Pancreas (tissue), 10 donors: ENCODE results near the gene VGF. TPM values are rescaled to one million over a fixed set of nuclear protein-coding genes. Genes with fewer than 3 reads are reported as not detected.

Experiments
- ATAC-seq, 4 donors: fragments of 200-7000 bp; cut with Tn5 transposase; one replicate each; pipeline versions ENCODE4 v1.8.0 to v1.9.1; 2020; ENCODE audit warnings: mild to moderate bottlenecking in 4 of 4, moderate library complexity in 4 of 4
- DNase-seq, 6 donors: peaks; one replicate each; pipeline ENCODE4 v3.0.0-alpha.2; 2020
- FAIRE-seq: peaks from 2 replicates; lab custom pipeline; 2012; peaks lifted over from hg19 to GRCh38; lab: Jason Lieb, UNC
- H3K27ac ChIP-seq, 4 donors: fragments of 200-600 bp; sonication (generic); 1 replicate in 3 of 4; 2 replicates in 1 of 4; pipeline versions ENCODE4 v1.5.0 to v1.8.0; 2020
- H3K27me3 ChIP-seq, 4 donors: fragments of 200-600 bp; one replicate each; pipeline ENCODE4 v1.8.0; 2021
- H3K36me3 ChIP-seq, 3 donors: fragments of 200-600 bp; sonication (generic) in 1 of 3; one replicate each; pipeline versions ENCODE4 v1.5.0 to v1.8.0; 2020 to 2021
- H3K4me1 ChIP-seq, 3 donors: fragments of 200-600 bp; one replicate each; pipeline ENCODE4 v1.8.0; 2021
- H3K4me3 ChIP-seq, 4 donors: fragments of 200-600 bp; sonication (generic) in 2 of 4; one replicate each; pipeline versions ENCODE4 v1.5.0 to v1.8.0; 2020 to 2021
- H3K9me3 ChIP-seq, 4 donors: fragments of 200-600 bp; one replicate each; pipeline ENCODE4 v1.8.0; 2021
- WGBS, 2 donors: extraction: QIAGEN DNeasy Blood & Tissue Kit; methylation state at CpG; one replicate each; pipeline ENCODE4 v1.1.7; 2013; 5-methylcytosine and 5-hydroxymethylcytosine counted together
- intact Hi-C, 3 donors: fragments of 100-400 bp; cut with DNase I; formaldehyde crosslinking; loops; one replicate each; pipeline versions ENCODE4 v1.11.1 to v1.14.2; 2022
- polyA plus RNA-seq, 2 donors: library from polyadenylated mRNA; stranded (reverse); fragments of 200-250 nt; gene quantifications; one replicate each; pipeline ENCODE4 v1.2.3, GENCODE V29; 2013
- total RNA-seq, 6 donors: library from RNA; stranded (reverse); fragmentation: NEBNext Ultra II Directional in 4 of 6; extraction: Animal tissue kit (Norgen Biotek cat#: 25700) in 4 of 6; gene quantifications; one replicate each; pipeline versions ENCODE4 v1.2.1 to v1.2.4, GENCODE V29; 2021 to 2023
- TF ChIP-seq, protein P1 (sequence below), 4 donors: fragments of 200-600 bp; sonication (generic) in 3 of 4; IDR thresholded peaks; one replicate each; pipeline versions ENCODE4 v1.5.0 to v1.8.0; 2021; ENCODE audit warnings: antibody characterized with exemption in 4 of 4
- donor health status: healthy with polysubstance abuse.
- donor health status: DM: no; HTN: no; CAD: no; lungs with moderate emphysema.
- donor health status: DM: no; HTN: no; CAD: no.
- donor health status: control.
- donor health status: control.
- donor health status: Bipolar disorder and iron deficiency.
- donor health status: DM: yes; HTN: yes; CAD: no.
- donor health status: DM: no; HTN: no; CAD: no.
- donor health status: DM: no; HTN: no; CAD: no.
- donor health status: DM: yes; HTN: yes; CAD: no.

Gene VGF
- total RNA-seq (10 to 100 TPM in 3 of 6 donors, 1 to 10 TPM in 3; 1.3 to 38.0 (median 18.5) TPM), polyA plus RNA-seq (10 to 100 TPM; 15.7 to 82.7 TPM)

DNA sequence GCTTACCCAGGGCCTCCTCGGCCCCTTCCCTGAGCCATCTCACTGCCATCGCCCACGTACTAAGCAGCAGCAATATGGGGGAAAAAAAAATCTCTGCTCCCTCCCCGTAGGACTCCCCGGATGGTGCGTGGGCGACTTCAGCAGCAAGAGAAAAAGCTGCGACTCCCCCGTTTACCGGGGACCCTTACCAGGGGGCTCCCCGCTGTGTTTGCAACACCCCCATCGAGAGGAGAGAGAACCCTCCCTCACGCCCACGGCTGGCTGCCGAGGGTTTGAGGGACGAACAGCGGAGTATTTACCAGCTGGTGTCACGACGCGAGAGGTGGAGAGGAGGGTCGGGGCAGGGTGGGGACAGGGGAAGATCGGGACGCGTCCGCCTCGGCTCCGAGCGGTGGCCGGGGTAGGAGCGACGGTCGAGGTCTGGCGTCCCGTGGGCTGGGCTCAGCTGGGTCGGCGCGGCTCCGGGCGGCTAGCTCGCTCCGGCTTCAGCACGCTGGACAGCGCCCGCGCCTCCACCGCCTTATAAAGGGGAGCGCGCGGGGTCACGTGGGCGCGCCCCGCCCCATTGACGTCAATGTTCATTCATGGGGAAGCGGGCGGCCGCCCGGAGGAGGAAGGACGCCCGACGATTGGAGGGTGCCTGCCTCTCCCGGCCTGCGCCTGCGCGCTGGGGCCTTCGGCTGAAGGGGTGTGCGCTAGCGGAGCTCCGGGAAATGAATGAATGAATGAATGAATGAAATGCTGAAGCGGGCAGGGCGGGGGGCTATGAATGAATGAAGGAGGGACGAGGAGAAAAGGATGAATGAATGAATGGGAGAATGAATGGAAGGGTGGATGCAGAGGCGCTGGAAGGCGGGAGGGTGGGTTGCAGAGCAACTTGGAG is at the start of gene VGF:
Gene VGF (minus strand): TSS at position 495 of the 883 bp plus-strand sequence. CDS start 726 bp downstream, outside the sequence.
- H3K27ac ChIP-seq = no peak within 1 kb of the TSS
- H3K4me3 ChIP-seq = peak within 1 kb of the TSS in 2 of 4 donors; percentile 9 to 39
- H3K36me3 ChIP-seq = no peaks in the 10 kb centered on the region
- TF ChIP-seq, protein P1, sequence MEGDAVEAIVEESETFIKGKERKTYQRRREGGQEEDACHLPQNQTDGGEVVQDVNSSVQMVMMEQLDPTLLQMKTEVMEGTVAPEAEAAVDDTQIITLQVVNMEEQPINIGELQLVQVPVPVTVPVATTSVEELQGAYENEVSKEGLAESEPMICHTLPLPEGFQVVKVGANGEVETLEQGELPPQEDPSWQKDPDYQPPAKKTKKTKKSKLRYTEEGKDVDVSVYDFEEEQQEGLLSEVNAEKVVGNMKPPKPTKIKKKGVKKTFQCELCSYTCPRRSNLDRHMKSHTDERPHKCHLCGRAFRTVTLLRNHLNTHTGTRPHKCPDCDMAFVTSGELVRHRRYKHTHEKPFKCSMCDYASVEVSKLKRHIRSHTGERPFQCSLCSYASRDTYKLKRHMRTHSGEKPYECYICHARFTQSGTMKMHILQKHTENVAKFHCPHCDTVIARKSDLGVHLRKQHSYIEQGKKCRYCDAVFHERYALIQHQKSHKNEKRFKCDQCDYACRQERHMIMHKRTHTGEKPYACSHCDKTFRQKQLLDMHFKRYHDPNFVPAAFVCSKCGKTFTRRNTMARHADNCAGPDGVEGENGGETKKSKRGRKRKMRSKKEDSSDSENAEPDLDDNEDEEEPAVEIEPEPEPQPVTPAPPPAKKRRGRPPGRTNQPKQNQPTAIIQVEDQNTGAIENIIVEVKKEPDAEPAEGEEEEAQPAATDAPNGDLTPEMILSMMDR (IDR thresholded peaks at IDR 0.05) = no peak
- DNase-seq = peak; percentile 88 to 99 (median 94)
- intact Hi-C loops = no loop called here
- peak; percentile 87 to 93 (median 90) for ATAC-seq
- H3K4me1 ChIP-seq = peaks cover 10 to 25% (median 20%) of the 10 kb centered on the region in 3 donors
- WGBS, 2 donors = 2 to 3% methylated on average over 71 to 74 of the region's 74 CpGs
- H3K27me3 ChIP-seq = peaks cover 0 to 25% (median 0%) of the 10 kb centered on the region in 4 donors
- FAIRE-seq = no peak
- H3K9me3 ChIP-seq = no peaks in the 10 kb centered on the region

DNA sequence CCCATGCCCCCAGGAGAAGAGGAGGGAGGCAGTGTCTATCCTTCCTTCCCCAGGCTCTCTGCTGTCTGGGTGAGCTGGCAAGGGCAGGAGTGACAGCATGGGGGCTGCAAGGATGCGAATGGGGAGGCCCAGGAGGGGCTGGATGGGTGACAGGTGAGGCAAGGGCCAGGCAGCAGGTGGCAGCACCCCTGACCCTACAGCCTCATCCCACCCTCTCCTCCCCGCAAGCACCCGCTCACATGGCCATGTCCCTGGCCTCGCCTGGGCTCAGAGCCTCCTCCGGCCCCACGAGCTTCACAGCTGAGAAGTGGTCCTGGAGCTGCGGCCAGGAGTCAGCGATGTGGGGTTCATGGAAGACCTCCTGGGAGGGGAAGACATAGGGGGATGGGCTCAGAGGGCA is 46.6 kb upstream of the VGF start:
- FAIRE-seq (no peak), DNase-seq (no peak), ATAC-seq (no peak)
- H3K4me3 ChIP-seq = no peak overlapping the region
- WGBS, 2 donors = 96 to 98% methylated on average over 8 of the region's 8 CpGs
- no peak overlapping the region for H3K27ac ChIP-seq
- H3K4me1 ChIP-seq = peaks cover 4 to 6% (median 5%) of the 10 kb centered on the region in 3 donors
- H3K36me3 ChIP-seq = peaks cover 3 to 21% (median 3%) of the 10 kb centered on the region in 3 donors
- intact Hi-C loops = no loop called here
- TF ChIP-seq, protein P1 (IDR thresholded peaks at IDR 0.05) = no peak
- no peaks in the 10 kb centered on the region for H3K27me3 ChIP-seq
- no peaks in the 10 kb centered on the region for H3K9me3 ChIP-seq

GRCh38 chr7:101211501-101211900 is 46.1 kb upstream of the VGF start:
- no peak for ATAC-seq

GRCh38 chr7:101210143-101210542 is 44.8 kb upstream of the VGF start:
- Histone ChIP-seq H3K27me3 (no peaks in the 10 kb centered on the region), H3K4me3 (no peak overlapping the region), H3K4me1 (peaks cover 0 to 5% (median 4%) of the 10 kb centered on the region in 3 donors), H3K9me3 (no peaks in the 10 kb centered on the region), H3K36me3 (peaks cover 3 to 21% (median 3%) of the 10 kb centered on the region in 3 donors), H3K27ac (no peak overlapping the region)
- ATAC-seq (no peak), FAIRE-seq (no peak), DNase-seq (peak in 1 of 6 donors; percentile 64)
- intact Hi-C loops = no loop called here
- WGBS, 2 donors = 93 to 94% methylated on average over 19 of the region's 19 CpGs
- TF ChIP-seq, protein P1 (IDR thresholded peaks at IDR 0.05) = no peak

More at GRCh38 chr7:101211501-101211900, 46.1 kb upstream of the VGF start:
- TF ChIP-seq, protein P1 (IDR thresholded peaks at IDR 0.05) = no peak
- Histone ChIP-seq H3K36me3 (peaks cover 3 to 21% (median 3%) of the 10 kb centered on the region in 3 donors), H3K9me3 (no peaks in the 10 kb centered on the region), H3K4me1 (peaks cover 4 to 6% (median 5%) of the 10 kb centered on the region in 3 donors), H3K4me3 (no peak overlapping the region), H3K27ac (no peak overlapping the region), H3K27me3 (no peaks in the 10 kb centered on the region)
- 96% methylated on average over 23 to 24 of the region's 24 CpGs for WGBS, 2 donors
- intact Hi-C loops = no loop called here
- FAIRE-seq = no peak
- peak in 1 of 6 donors; percentile 71 for DNase-seq
